Lung (tissue), 12 donors: ENCODE results near the gene CERCAM. TPM values are rescaled to one million over a fixed set of nuclear protein-coding genes. Genes with fewer than 3 reads are reported as not detected.
"Not testable (repeated sequence)": the region's sequence is repeated elsewhere in the genome, so short reads cannot be mapped to it uniquely, and the experiment has no call there.

ENCODE experiments used
- ATAC-seq: fragments of 200-7000 bp; cut with Tn5 transposase; one replicate; pipeline ENCODE4 v1.9.1; 2020; ENCODE audit warnings: moderate number of reproducible peaks; ENCODE audit not compliant: insufficient read depth, low FRiP score
- DNase-seq, 3 donors: peaks; one replicate each; pipeline ENCODE4 v3.0.0-alpha.2; 2013 to 2017
- H3K27ac ChIP-seq, 2 donors: one replicate each; pipeline ENCODE4 v1.5.1; 2013; ENCODE audit warnings: mild to moderate bottlenecking in 2 of 2, moderate library complexity in 2 of 2, control low read depth in 1 of 2, inconsistent platforms in 1 of 2, low read depth in 1 of 2, low read length in 1 of 2
- H3K27me3 ChIP-seq, 3 donors: one replicate each; pipeline ENCODE4 v1.5.1; 2013; ENCODE audit warnings: low read length in 2 of 3; ENCODE audit not compliant: control insufficient read depth in 3 of 3, insufficient read depth in 3 of 3
- H3K36me3 ChIP-seq, 4 donors: one replicate each; pipeline ENCODE4 v1.5.1; 2013; ENCODE audit warnings: low read length in 4 of 4, mild to moderate bottlenecking in 1 of 4, moderate library complexity in 1 of 4; ENCODE audit not compliant: control insufficient read depth in 4 of 4, insufficient read depth in 4 of 4
- H3K4me1 ChIP-seq, 5 donors: one replicate each; pipeline ENCODE4 v1.5.1; 2013; ENCODE audit warnings: low read length in 5 of 5, mild to moderate bottlenecking in 2 of 5, moderate library complexity in 1 of 5; ENCODE audit not compliant: control insufficient read depth in 5 of 5, insufficient read depth in 5 of 5
- H3K4me3 ChIP-seq: one replicate; pipeline ENCODE4 v1.5.1; 2013; ENCODE audit warnings: mild to moderate bottlenecking, control low read depth, moderate library complexity
- H3K9ac ChIP-seq, 2 donors: one replicate each; pipeline ENCODE4 v1.5.1; 2013; ENCODE audit warnings: low read length in 2 of 2, control low read depth in 1 of 2; ENCODE audit not compliant: insufficient read depth in 1 of 2
- H3K9me3 ChIP-seq, 4 donors: one replicate each; pipeline ENCODE4 v1.5.1; 2013; ENCODE audit warnings: low read length in 3 of 4, mild to moderate bottlenecking in 1 of 4, moderate library complexity in 1 of 4; ENCODE audit not compliant: control insufficient read depth in 4 of 4, insufficient read depth in 3 of 4
- WGBS, 2 donors: extraction: QIAGEN DNeasy Blood & Tissue Kit; methylation state at CpG; one replicate each; pipeline ENCODE4 v1.1.7; 2013; 5-methylcytosine and 5-hydroxymethylcytosine counted together
- polyA plus RNA-seq, 2 donors: library from polyadenylated mRNA; stranded (reverse); fragments of 200-250 nt; gene quantifications; one replicate each; pipeline ENCODE4 v1.2.1, GENCODE V29; 2013
- total RNA-seq, 2 donors: library from RNA; depleted of rRNA in 1 of 2; stranded (reverse); fragments of >200 nt in 1 of 2; gene quantifications; one replicate each; pipeline ENCODE4 v1.2.1, GENCODE V29; 2014 to 2021
- TF ChIP-seq, protein P1 (sequence below): IDR thresholded peaks from 2 replicates; pipeline ENCODE4 v1.5.1; 2012; ENCODE audit warnings: mild to moderate bottlenecking; ENCODE audit errors: control extremely low read depth, extremely low read depth
- donor health status: control.
- donor health status: control.
- donor health status: Bipolar disorder and iron deficiency.
- donor health status: healthy.
- donor health status: DM: yes; HTN: yes; CAD: no.

CERCAM gene
- total and polyA plus RNA-seq, 4 donors = 6.0 to 27.5 (median 14.3) TPM

GRCh38 chr9:128422783-128423150 is 2.1 kb downstream of the CERCAM start:
- WGBS, 2 donors = 88 to 93% methylated on average over 5 of the region's 5 CpGs
- Histone ChIP-seq H3K27ac (no peak overlapping the region), H3K9me3 (no peaks in the 10 kb centered on the region), H3K4me3 (no peak overlapping the region), H3K36me3 (peaks cover 0 to 5% (median 2%) of the 10 kb centered on the region in 4 donors), H3K9ac (no peak overlapping the region), H3K4me1 (peaks cover 0 to 24% (median 5%) of the 10 kb centered on the region in 5 donors), H3K27me3 (no peaks in the 10 kb centered on the region)
- ATAC-seq = no peak
- TF ChIP-seq, protein P1, sequence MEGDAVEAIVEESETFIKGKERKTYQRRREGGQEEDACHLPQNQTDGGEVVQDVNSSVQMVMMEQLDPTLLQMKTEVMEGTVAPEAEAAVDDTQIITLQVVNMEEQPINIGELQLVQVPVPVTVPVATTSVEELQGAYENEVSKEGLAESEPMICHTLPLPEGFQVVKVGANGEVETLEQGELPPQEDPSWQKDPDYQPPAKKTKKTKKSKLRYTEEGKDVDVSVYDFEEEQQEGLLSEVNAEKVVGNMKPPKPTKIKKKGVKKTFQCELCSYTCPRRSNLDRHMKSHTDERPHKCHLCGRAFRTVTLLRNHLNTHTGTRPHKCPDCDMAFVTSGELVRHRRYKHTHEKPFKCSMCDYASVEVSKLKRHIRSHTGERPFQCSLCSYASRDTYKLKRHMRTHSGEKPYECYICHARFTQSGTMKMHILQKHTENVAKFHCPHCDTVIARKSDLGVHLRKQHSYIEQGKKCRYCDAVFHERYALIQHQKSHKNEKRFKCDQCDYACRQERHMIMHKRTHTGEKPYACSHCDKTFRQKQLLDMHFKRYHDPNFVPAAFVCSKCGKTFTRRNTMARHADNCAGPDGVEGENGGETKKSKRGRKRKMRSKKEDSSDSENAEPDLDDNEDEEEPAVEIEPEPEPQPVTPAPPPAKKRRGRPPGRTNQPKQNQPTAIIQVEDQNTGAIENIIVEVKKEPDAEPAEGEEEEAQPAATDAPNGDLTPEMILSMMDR = no peak
- DNase-seq = no peak

- H3K9ac ChIP-seq, H3K4me3 ChIP-seq, H3K36me3 ChIP-seq, H3K27me3 ChIP-seq, ATAC-seq, H3K9me3 ChIP-seq, DNase-seq, H3K27ac ChIP-seq: not testable (repeated sequence)
- peaks cover 0 to 24% (median 5%) of the 10 kb centered on the region in 5 donors for H3K4me1 ChIP-seq
- 79 to 81% methylated on average over 6 of the region's 6 CpGs for WGBS, 2 donors
These were observed 2.7 kb downstream of the CERCAM start for GRCh38 chr9:128423356-128423755.

DNA sequence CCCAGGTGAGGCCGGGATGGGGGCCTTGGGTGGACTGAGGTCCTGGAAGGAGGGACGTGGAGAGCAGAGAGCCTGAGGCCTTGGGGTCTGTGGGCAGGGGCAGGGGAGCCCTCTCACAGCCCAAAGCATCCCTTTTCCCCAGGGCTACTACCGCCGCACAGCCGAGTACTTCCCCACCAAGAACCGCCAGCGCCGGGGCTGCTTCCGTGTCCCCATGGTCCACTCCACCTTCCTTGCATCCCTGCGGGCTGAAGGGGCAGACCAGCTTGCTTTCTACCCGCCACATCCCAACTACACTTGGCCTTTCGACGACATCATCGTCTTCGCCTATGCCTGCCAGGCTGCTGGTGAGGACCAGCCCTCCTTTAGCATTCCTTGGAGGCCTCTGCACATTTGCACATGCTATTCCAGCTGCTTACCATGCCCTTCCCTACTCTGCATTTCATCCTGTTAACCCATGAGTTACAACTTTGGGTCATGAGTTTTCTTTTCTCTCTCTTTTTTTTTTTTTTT is 3.7 kb downstream of the CERCAM start:
- 93 to 95% methylated on average over 15 of the region's 15 CpGs for WGBS, 2 donors
- DNase-seq (no peak), ATAC-seq (no peak)
- Histone ChIP-seq H3K9me3 (no peaks in the 10 kb centered on the region), H3K36me3 (peaks cover 0 to 5% (median 2%) of the 10 kb centered on the region in 4 donors), H3K27me3 (no peaks in the 10 kb centered on the region), H3K4me1 (peaks cover 0 to 18% (median 5%) of the 10 kb centered on the region in 5 donors), H3K4me3 (no peak overlapping the region), H3K9ac (no peak overlapping the region), H3K27ac (no peak overlapping the region)
- TF ChIP-seq, protein P1 = no peak

DNA sequence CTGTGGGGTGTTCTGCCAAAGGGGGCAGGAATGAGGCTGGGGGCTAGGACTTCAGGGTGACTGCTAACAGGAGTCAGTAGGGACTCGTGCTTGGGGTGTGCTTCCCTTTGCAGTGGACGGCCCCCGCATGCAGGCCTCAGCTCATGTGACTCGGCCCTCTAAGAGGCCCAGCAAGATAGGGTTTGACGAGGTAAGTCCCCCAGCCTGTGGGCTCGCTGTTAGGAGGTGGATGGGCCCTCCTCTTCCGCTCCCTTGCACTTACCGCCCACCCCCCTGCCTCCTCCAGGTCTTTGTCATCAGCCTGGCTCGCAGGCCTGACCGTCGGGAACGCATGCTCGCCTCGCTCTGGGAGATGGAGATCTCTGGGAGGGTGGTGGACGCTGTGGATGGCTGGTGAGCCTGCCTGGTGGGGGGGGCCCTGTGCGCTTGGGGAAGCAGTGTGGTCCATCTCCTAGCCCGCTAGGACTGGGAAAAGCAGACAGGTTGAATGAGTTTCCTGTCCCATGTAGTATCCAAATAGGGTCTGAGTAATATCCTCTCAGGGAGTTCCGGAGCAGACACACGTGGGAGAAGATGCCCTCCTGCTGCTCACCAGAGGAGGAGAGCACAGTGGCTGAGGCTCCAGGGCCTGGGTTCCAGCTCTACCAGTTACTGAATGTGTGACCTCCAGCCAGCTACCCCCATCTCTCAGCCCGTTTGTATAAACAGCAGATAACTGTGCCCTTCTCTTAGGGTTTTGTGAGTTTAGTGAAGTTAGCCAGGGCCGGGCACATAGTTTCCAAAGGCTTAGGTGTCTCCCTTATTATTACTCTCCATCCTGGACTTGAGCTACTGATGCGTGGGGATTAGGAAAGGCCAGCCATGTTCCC is 8.2 kb downstream of the CERCAM start:
- no peak overlapping the region for H3K9ac ChIP-seq
- H3K4me1 ChIP-seq = no peaks in the 10 kb centered on the region
- TF ChIP-seq, protein P1 = no peak
- peaks cover 0 to 5% (median 3%) of the 10 kb centered on the region in 4 donors for H3K36me3 ChIP-seq
- no peaks in the 10 kb centered on the region for H3K9me3 ChIP-seq
- 85 to 89% methylated on average over 22 of the region's 22 CpGs for WGBS, 2 donors
- H3K27me3 ChIP-seq = no peaks in the 10 kb centered on the region
- peak; percentile 27 for ATAC-seq
- H3K27ac ChIP-seq = no peak overlapping the region
- no peak overlapping the region for H3K4me3 ChIP-seq
- no peak for DNase-seq
